ENCODE results near the gene PACSIN2.

Gene PACSIN2

GRCh38 chr22:42992886-42993479, 22.0 kb downstream of the PACSIN2 start:
- no peak for TF ChIP-seq REST (IDR thresholded peaks at IDR 0.05; ENCODE audit: insufficient replicate concordance, low read depth)
- no peak for TF ChIP-seq SPI1 (IDR thresholded peaks at IDR 0.05; ENCODE audit: borderline replicate concordance, low read depth)
- TF ChIP-seq GABPA (IDR thresholded peaks at IDR 0.05; ENCODE audit: low read depth) = no peak
- TF ChIP-seq POLR2AphosphoS5 (IDR thresholded peaks at IDR 0.05; ENCODE audit: low read depth) = no peak
- TF ChIP-seq CTCF (IDR thresholded peaks at IDR 0.05; ENCODE audit: insufficient read depth, low read length) = no peak
- H3K27ac ChIP-seq (replicated peaks) = peak overlapping the region; percentile 91
- no peak overlapping the region for H3K4me3 ChIP-seq (replicated peaks; ENCODE audit: insufficient read depth, low read length)
- H3K27me3 ChIP-seq (ENCODE audit: insufficient read depth, poor library complexity, severe bottlenecking) = no peaks in the 10 kb centered on the region
- peak in 1 of 2 experiments; percentile 35 for DNase-seq (ENCODE audit: low read depth in 1 of 2, low spot score in 1 of 2)

GRCh38 chr22:42992092-42992491, 22.9 kb downstream of the PACSIN2 start:
- no peaks in the 10 kb centered on the region for H3K27me3 ChIP-seq (ENCODE audit: insufficient read depth, poor library complexity, severe bottlenecking)
- TF ChIP-seq GABPA (IDR thresholded peaks at IDR 0.05; ENCODE audit: low read depth) = no peak
- TF ChIP-seq CTCF (IDR thresholded peaks at IDR 0.05; ENCODE audit: insufficient read depth, low read length) = no peak
- TF ChIP-seq REST (IDR thresholded peaks at IDR 0.05; ENCODE audit: insufficient replicate concordance, low read depth) = no peak
- no peak for TF ChIP-seq SPI1 (IDR thresholded peaks at IDR 0.05; ENCODE audit: borderline replicate concordance, low read depth)
- no peak for TF ChIP-seq POLR2AphosphoS5 (IDR thresholded peaks at IDR 0.05; ENCODE audit: low read depth)
- H3K4me3 ChIP-seq (replicated peaks; ENCODE audit: insufficient read depth, low read length) = no peak overlapping the region
- DNase-seq (ENCODE audit: low read depth in 1 of 2, low spot score in 1 of 2) = no peak
- no peak overlapping the region; the same call in 1 of the 2 replicates for H3K27ac ChIP-seq (replicated peaks)

- H3K4me3 ChIP-seq (replicated peaks; ENCODE audit: insufficient read depth, low read length) = no peak overlapping the region
- no peak for DNase-seq (ENCODE audit: low read depth in 1 of 2, low spot score in 1 of 2)
- no peak overlapping the region for H3K27ac ChIP-seq (replicated peaks)
- TF ChIP-seq CTCF (IDR thresholded peaks at IDR 0.05; ENCODE audit: insufficient read depth, low read length) = no peak
- no peaks in the 10 kb centered on the region for H3K27me3 ChIP-seq (ENCODE audit: insufficient read depth, poor library complexity, severe bottlenecking)
These were observed 23.8 kb downstream of the PACSIN2 start for GRCh38 chr22:42991010-42991651.
